SK-N-SH (cell line): Measurements from ENCODE around the gene GLIS1. TPM values are rescaled to one million over a fixed set of nuclear protein-coding genes. Genes with fewer than 3 reads are reported as not detected.

Experiments
- CTCF ChIA-PET: fragments of 300-600, 350-600 bp; formaldehyde crosslinking; extraction: SDS; loops from one replicate; lab custom pipeline; 2021; lab: Yijun Ruan, JAX
- POLR2A ChIA-PET: fragments of 350-600 bp; sonication (Branson Sonifier 250); formaldehyde crosslinking; extraction: SDS; loops from one replicate; lab custom pipeline; 2020; ENCODE audit warnings: antibody characterized with exemption, inconsistent platforms; lab: Yijun Ruan, JAX
- DNase-seq: peaks from one replicate; pipeline ENCODE4 v3.0.0; 2012
- H2AFZ ChIP-seq: fragments of 200-600 bp; sonication (generic); 2 replicates; pipeline ENCODE4 v1.8.1; 2016; ENCODE audit warnings: antibody characterized with exemption, mild to moderate bottlenecking, low read depth
- H3F3A ChIP-seq: fragments of 200-600 bp; sonication (generic); replicated peaks from 2 replicates; pipeline ENCODE3; 2016; ENCODE audit warnings: antibody characterized with exemption, mild to moderate bottlenecking; ENCODE audit not compliant: insufficient read depth
- H3K27ac ChIP-seq, 2 experiments: fragments of 200-500 bp in 1 of 2; fragments of 200-600 bp in 1 of 2; sonication (Bioruptor generic) in 1 of 2; sonication (generic), shearing (Covaris generic) in 1 of 2; 2 replicates each; pipeline versions ENCODE4 v1.5.1 to v1.6.1; 2014 to 2016; ENCODE audit warnings: low read depth in 2 of 2, inconsistent platforms in 1 of 2, low read length in 1 of 2, mild to moderate bottlenecking in 1 of 2, mixed read lengths in 1 of 2
- H3K27me3 ChIP-seq: fragments of 200-600 bp; sonication (generic), shearing (Covaris generic); 2 replicates; pipeline ENCODE4 v1.6.1; 2016; ENCODE audit warnings: mixed run types; ENCODE audit not compliant: insufficient read depth
- H3K36me3 ChIP-seq, 2 experiments: fragments of 200-500 bp in 1 of 2; fragments of 200-600 bp in 1 of 2; sonication (Bioruptor generic) in 1 of 2; sonication (generic) in 1 of 2; replicated peaks in 1 of 2; 2 replicates each; pipeline versions ENCODE3 to v1.5.1; 2014 to 2016; ENCODE audit warnings: low read length in 1 of 2, mild to moderate bottlenecking in 1 of 2; ENCODE audit not compliant: insufficient read depth in 2 of 2, control insufficient read depth in 1 of 2
- H3K4me1 ChIP-seq, 2 experiments: fragments of 200-500 bp in 1 of 2; fragments of 200-600 bp in 1 of 2; sonication (Bioruptor generic) in 1 of 2; sonication (generic), shearing (Covaris generic) in 1 of 2; 2 replicates each; pipeline versions ENCODE4 v1.5.1 to v1.6.1; 2014 to 2016; ENCODE audit warnings: low read depth in 1 of 2, low read length in 1 of 2, mixed run types in 1 of 2; ENCODE audit not compliant: insufficient read depth in 2 of 2, control insufficient read depth in 1 of 2
- H3K4me2 ChIP-seq: fragments of 200-600 bp; sonication (generic), shearing (Covaris generic); 2 replicates; pipeline ENCODE4 v1.6.1; 2017; ENCODE audit warnings: mixed run types
- H3K4me3 ChIP-seq, 2 experiments: fragments of 200-500 bp in 1 of 2; fragments of 200-600 bp in 1 of 2; sonication (Bioruptor generic) in 1 of 2; sonication (generic), shearing (Covaris generic) in 1 of 2; 2 replicates each; pipeline versions ENCODE4 v1.5.1 to v1.8.1; 2014 to 2016; ENCODE audit warnings: low read depth in 2 of 2, inconsistent platforms in 1 of 2, low read length in 1 of 2, mild to moderate bottlenecking in 1 of 2, mixed read lengths in 1 of 2, moderate library complexity in 1 of 2
- H3K79me2 ChIP-seq: fragments of 200-600 bp; sonication (generic); 2 replicates; pipeline ENCODE4 v1.8.1; 2017; ENCODE audit warnings: mild to moderate bottlenecking; ENCODE audit not compliant: insufficient read depth
- H3K9ac ChIP-seq: fragments of 200-600 bp; sonication (generic); 2 replicates; pipeline ENCODE4 v1.6.1; 2017; ENCODE audit warnings: mixed run types
- H3K9me2 ChIP-seq: fragments of 200-600 bp; sonication (generic); 2 replicates; pipeline ENCODE4 v1.6.1; 2017; ENCODE audit warnings: mixed run types
- H3K9me3 ChIP-seq: fragments of 200-600 bp; sonication (generic); 2 replicates; pipeline ENCODE4 v1.6.1; 2017; ENCODE audit warnings: mixed run types, mild to moderate bottlenecking, moderate library complexity
- H4K20me1 ChIP-seq: fragments of 200-600 bp; sonication (generic); 2 replicates; pipeline ENCODE4 v1.6.1; 2017; ENCODE audit warnings: mild to moderate bottlenecking, mixed run types; ENCODE audit not compliant: insufficient read depth
- CTCF ChIP-seq: fragments of 200-600 bp; sonication (generic); IDR thresholded peaks from 2 replicates; pipeline ENCODE4 v1.6.1; 2017; ENCODE audit warnings: antibody characterized with exemption, mild to moderate bottlenecking, moderate library complexity
- FOXJ3 ChIP-seq: sonication (generic); formaldehyde crosslinking; IDR thresholded peaks from 2 replicates; pipeline ENCODE4 v1.5.1; 2020; ENCODE audit warnings: mild to moderate bottlenecking, missing genetic modification reagents
- GATA2 ChIP-seq: sonication (generic); formaldehyde crosslinking; IDR thresholded peaks from 2 replicates; pipeline ENCODE4 v1.5.0; 2020; ENCODE audit warnings: mild to moderate bottlenecking, missing genetic modification reagents
- IRF3 ChIP-seq: fragments of 150-350 bp; IDR thresholded peaks from 2 replicates; pipeline ENCODE4 v1.6.1; 2016; ENCODE audit warnings: mild to moderate bottlenecking, low read depth, low read length
- MAX ChIP-seq: IDR thresholded peaks from 2 replicates; pipeline ENCODE4 v1.4.0; 2012; ENCODE audit warnings: low read depth
- NRF1 ChIP-seq: IDR thresholded peaks from 2 replicates; pipeline ENCODE4 v1.6.1; 2012; ENCODE audit warnings: low read depth, mild to moderate bottlenecking, low read length
- TAF1 ChIP-seq: IDR thresholded peaks from 2 replicates; pipeline ENCODE4 v1.6.1; 2012; ENCODE audit warnings: low read depth, mild to moderate bottlenecking, low read length, moderate library complexity, borderline replicate concordance
- TEAD4 ChIP-seq: IDR thresholded peaks from 2 replicates; pipeline ENCODE4 v1.4.0; 2012; ENCODE audit warnings: mild to moderate bottlenecking, borderline replicate concordance; ENCODE audit not compliant: insufficient read depth
- USF1 ChIP-seq: IDR thresholded peaks from 2 replicates; pipeline ENCODE4 v1.4.0; 2012; ENCODE audit warnings: low read depth, borderline replicate concordance
- WGBS: methylation state at CpG from one replicate; pipeline ENCODE4 v1.1.6; 2017; ENCODE audit warnings: low lambda C conversion rate; 5-methylcytosine and 5-hydroxymethylcytosine counted together
- polyA plus RNA-seq, 3 experiments: library from polyadenylated mRNA; depleted of rRNA; stranded (reverse); fragments of >200 nt; gene quantifications; 2 replicates each; pipeline ENCODE4 v1.2.3, GENCODE V29; 2012

GLIS1 gene
- polyA plus RNA-seq, 1 of the 3 experiments (the other 2 are of a cell fraction): 0.13 TPM

- TF ChIP-seq IRF3 (no peak), USF1 (no peak), MAX (no peak), FOXJ3 (CRISPR knock-in tag) (no peak), TAF1 (no peak), CTCF (no peak), GATA2 (CRISPR knock-in tag) (no peak), NRF1 (no peak), TEAD4 (no peak)
- H4K20me1 ChIP-seq: no peaks in the 10 kb centered on the region
- H3K9ac ChIP-seq: no peak overlapping the region
- H3K4me3 ChIP-seq: no peak overlapping the region
- no peaks in the 10 kb centered on the region for H3K79me2 ChIP-seq
- no peak overlapping the region for H3K4me2 ChIP-seq
- no peaks in the 10 kb centered on the region for H3K9me3 ChIP-seq
- WGBS: 63% methylated on average over 4 of the region's 4 CpGs
- DNase-seq: peak; percentile 65
- H3K4me1 ChIP-seq: peaks cover 0 to 18% of the 10 kb centered on the region in 2 experiments; a peak in 1 of 4 replicates
- no peak overlapping the region for H2AFZ ChIP-seq
- no peaks in the 10 kb centered on the region for H3K27me3 ChIP-seq
- ChIA-PET CTCF (interaction anchor here (0.7 to 5.2 kb wide), 16 partner anchors 9 to 286 kb away, joined by 3 to 21 read pairs (median 4); no protein-coding TSS in a partner anchor), POLR2A (no interaction called here)
- H3K36me3 ChIP-seq: no peaks in the 10 kb centered on the region
- no peaks in the 10 kb centered on the region for H3K9me2 ChIP-seq
- no peaks in the 10 kb centered on the region for H3F3A ChIP-seq
- no peak overlapping the region for H3K27ac ChIP-seq
These were observed 273.7 kb downstream of the GLIS1 start for GRCh38 chr1:53465023-53465957.
